Activated T-helper 1 cell treated with anti-CD3 and anti-CD28 coated beads, Interleukin-2, amount 50 U/mL, for 16 hours (primary cell): ENCODE data around the gene ACKR3.

ENCODE experiments used
- DNase-seq, 2 donors: peaks; one replicate each; pipeline ENCODE4 v3.0.0-alpha.2; 2020; ENCODE audit warnings: low read depth in 1 of 2, low spot score in 1 of 2

The ACKR3 gene

DNA sequence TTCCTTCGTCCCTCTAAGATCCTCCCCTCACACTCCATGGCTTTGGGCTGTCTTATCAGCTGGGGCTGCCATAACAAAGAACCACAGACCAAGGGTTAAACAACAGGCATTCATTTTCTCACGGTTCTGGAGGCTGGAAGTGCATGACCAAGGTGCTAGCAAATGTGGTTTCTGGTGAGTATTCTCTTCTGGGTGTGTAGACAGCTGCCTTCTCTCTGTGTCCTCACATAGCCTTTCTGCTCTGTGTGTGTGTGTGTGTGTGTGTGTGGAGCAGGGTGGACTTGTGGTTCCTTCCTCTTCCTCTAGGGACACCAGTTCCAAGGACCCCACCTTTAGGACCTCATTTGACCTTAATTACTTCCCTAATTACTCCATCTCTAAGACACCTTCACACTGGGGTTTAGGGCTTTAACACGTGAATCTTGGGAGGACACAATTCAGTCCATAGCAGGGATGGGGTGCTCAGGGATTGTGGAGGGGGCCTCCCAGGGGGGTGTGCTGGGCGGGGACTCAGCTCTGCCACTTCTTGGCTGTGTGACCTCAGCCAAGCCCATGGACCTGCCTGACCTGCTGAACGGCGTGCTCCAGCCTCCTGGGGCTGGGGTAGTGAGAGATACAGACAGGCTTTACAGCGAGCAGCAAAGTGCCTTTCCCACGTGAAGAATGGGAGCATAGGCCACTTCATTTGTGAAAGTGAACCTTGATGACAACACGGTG lies 38.0 kb downstream of the ACKR3 start:
- no peak for DNase-seq

GRCh38 chr2:236608188-236608525 lies 38.5 kb downstream of the ACKR3 start:
- no peak for DNase-seq

- DNase-seq = no peak
Observed at GRCh38 chr2:236608710-236609109, 39.1 kb downstream of the ACKR3 start.

GRCh38 chr2:236610991-236611821 lies 41.6 kb downstream of the ACKR3 start:
- DNase-seq = no peak

DNA sequence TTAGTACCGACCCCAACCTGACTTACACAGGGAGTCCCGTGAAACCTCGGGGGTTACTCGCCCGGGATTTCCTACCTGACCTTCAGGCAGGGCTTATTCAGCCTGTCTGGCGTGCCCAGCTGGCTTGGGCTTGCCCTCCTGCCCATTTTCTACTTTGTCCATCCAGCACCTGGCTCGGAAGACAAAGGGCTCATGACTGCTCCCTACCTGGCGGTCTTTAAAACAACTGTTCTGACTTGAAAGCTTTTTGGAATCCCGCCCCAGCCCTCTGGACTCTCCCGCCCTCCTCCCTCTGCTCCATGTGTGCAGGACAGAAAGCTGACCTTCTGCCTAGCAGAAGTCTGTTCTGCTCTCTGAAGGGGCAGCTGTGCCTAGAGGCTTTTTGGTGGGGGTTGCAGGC lies 43.1 kb downstream of the ACKR3 start:
- DNase-seq = no peak

DNA sequence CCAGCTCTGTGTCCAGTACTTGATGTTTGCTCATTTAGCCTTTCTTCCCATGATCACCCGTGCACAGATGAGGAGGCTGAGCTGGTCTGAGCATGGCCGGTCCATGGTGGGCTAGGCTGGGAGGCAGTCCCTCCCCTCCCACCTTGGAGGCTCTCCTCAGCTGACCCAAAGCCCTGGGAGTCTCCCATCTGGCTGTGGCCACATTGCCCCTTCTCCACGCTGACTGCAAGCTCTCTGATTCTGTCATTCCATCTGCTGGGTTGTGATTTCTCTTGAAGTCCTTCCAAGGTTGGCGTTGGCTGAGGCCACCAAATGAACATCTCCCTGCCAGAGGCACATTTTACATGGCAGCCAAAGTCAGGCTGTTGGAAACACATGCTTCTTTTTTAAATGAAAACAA lies 44.0 kb downstream of the ACKR3 start:
- no peak for DNase-seq

DNA sequence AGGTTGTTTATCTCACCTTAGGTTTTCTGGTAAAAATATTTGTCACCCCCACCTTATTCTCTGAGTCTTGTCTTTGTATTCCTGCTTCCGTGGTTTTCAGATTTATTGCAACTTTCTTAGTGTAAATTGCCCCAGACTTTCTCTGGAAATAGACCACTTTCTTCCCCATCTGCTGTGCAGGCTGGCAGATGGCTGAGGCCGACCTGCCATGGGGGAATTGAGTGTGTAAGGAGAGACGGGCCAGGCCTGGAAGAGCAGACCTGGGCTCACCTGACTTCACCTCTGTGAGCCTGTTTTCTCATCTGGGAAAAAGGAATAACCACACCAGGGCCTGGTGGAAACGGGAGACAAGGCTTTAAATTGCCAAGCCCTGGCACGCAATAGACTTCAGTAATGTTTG lies 44.9 kb downstream of the ACKR3 start:
- no peak for DNase-seq

DNA sequence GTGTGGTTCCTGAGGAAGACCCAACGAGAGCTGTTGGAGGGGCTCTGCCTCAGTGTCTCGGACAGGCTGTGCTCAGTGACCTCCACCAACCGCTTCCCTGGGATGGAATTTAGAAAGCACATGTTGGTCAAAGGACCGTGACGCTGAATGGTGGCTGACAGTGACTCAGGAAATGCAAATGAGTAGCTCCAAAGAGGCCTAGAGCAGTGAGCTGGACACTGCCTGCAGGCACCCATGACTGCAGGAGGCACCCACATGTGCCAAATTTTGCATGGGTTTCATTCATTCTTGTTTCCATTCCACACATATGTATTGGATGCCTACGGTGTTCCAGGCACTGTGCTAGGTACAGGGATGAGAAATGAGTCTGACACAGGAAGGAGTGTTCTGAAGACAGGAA lies 46.4 kb downstream of the ACKR3 start:
- DNase-seq = no peak

- DNase-seq = no peak
Observed at GRCh38 chr2:236616624-236617023, 47.0 kb downstream of the ACKR3 start.

DNA sequence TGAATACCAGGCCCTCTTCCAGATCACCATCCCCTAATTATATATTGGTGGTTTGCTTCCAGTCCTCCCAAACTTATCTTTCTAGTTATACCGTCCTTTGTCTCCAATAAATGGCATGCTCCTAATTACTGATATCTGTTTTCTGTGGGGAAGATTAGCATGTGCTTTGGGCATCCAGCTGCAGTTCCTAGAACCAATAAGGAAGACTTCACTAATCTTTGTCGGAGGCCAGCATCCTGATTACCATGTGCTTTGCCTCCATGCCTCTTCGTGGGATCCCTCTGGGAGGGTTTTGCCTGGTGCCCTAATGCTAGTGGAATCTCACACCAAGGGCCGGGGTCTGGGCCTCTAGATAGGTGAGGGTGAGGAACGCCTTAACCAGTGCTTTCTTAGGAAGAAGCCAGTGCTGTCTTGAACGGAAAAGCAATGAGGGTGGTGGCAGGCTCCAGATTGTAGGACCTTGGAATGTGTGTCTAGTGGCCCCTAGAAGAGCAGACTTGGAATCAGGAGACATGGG lies 47.7 kb downstream of the ACKR3 start:
- DNase-seq = no peak

- DNase-seq = no peak
Observed at GRCh38 chr2:236617796-236618195, 48.2 kb downstream of the ACKR3 start.

DNA sequence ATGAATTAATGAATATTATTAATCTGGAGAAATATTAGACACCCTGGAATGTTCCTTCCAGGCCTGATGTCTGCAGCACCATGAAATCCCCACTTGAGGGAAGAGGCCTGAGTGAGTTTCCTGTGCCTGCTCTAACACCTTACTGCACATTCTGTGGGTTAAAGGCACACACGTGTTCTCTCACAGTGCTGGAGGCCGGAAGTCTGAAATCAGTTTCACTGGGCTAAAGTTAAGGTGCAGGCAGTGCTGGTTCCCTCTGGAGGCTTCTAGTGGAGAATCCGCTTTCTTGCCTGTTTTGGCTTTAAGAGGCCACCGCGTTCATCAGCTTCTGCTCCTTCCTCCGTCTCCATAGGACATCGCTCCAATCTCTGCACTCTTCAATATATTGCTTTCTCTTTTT lies 48.7 kb downstream of the ACKR3 start:
- DNase-seq = no peak

GRCh38 chr2:236619910-236620612 lies 50.4 kb downstream of the ACKR3 start:
- no peak for DNase-seq

GRCh38 chr2:236621786-236622185 lies 52.2 kb downstream of the ACKR3 start:
- no peak for DNase-seq

- no peak for DNase-seq
Observed at GRCh38 chr2:236622201-236622600, 52.6 kb downstream of the ACKR3 start.

- no peak for DNase-seq
Observed at GRCh38 chr2:236622660-236623059, 53.0 kb downstream of the ACKR3 start.

DNA sequence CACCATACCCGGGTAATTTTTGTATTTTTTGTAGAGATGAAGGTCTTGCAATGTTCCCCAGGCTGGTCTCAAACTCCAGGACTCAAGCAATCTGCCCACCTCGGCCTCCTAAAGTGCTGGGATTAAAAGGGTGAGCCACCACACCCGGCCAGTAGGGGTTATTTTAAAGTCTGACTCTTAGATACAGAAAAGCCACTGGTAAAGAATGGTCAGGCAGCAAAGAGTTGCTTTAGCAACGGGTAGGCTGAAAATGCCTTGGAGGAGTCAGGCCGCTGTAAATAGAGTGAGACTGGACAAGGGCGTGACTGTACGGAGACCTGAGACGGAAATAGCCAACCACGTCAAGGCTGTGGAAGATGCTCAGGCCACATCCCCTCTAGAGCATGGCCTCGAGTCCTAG lies 54.2 kb downstream of the ACKR3 start:
- DNase-seq = no peak

DNA sequence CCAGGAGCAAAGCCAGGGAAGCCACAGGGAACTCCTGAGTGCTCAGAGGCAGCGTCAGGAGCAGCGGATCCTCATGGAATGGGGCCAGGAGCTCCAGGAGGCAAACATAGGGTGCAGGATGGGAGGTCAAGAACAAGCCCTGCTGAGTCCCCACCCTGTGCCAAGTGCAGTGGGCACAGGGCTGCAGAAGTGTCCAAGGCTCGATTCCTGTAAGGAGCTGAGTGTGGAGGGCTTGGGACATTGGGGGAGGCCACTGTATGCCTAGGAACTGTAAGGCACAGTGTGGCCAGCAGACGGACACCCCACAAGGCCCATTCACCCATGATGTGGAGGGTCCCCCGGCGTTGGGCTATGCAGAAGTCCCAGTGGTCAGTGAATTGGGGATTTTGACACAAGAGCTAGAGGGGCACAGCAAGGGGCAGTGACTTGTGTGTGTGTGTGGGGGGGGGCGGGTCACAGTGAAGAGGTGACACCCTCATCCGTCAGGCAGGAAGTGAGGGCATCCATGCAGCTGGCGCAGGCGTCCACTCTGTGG lies 55.6 kb downstream of the ACKR3 start:
- no peak for DNase-seq

- no peak for DNase-seq
Observed at GRCh38 chr2:236626391-236627150, 56.9 kb downstream of the ACKR3 start.

DNA sequence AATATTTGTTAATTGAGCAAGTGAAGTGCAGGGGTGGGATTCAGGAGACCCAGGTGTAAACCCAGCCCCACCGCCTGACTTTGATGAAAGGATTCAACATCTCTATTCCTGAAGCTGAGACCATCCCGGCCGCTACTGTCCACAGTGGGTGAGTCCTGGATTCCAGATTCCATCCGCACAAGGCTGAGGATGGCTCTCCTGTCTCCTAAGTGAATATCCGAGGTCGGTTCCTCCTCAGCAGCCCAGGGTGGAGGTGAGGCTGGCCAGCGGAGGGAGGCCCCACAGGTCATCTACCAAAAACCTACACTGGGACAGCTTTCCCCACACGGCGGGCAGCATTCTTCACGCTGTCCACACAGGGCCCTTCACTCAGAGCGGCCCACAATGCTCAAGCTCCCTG lies 57.6 kb downstream of the ACKR3 start:
- no peak for DNase-seq

GRCh38 chr2:236627841-236628240 lies 58.2 kb downstream of the ACKR3 start:
- DNase-seq = no peak
